ENCODE measurements around the gene AGAP1.

DNA sequence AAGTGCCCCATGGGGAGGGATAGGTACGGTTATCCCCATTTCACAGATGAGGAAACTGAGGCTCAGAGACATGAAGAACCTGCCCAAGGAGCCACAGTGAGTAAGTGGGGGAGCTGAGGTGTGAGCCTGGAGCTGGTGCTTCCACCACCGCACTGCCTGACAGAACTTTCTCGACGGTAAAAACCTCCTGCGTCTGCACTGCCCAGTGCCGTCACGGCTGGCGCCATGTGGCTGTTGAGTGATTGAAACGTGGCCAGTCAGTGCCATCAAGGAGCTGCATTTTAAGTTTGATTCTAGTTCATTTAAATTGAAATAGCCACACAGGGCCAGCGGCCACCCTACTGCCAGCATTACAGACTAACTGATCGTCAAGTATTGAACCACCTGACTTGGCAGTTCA lies 217.1 kb downstream of the AGAP1 start:
- TF ChIP-seq, protein P1, sequence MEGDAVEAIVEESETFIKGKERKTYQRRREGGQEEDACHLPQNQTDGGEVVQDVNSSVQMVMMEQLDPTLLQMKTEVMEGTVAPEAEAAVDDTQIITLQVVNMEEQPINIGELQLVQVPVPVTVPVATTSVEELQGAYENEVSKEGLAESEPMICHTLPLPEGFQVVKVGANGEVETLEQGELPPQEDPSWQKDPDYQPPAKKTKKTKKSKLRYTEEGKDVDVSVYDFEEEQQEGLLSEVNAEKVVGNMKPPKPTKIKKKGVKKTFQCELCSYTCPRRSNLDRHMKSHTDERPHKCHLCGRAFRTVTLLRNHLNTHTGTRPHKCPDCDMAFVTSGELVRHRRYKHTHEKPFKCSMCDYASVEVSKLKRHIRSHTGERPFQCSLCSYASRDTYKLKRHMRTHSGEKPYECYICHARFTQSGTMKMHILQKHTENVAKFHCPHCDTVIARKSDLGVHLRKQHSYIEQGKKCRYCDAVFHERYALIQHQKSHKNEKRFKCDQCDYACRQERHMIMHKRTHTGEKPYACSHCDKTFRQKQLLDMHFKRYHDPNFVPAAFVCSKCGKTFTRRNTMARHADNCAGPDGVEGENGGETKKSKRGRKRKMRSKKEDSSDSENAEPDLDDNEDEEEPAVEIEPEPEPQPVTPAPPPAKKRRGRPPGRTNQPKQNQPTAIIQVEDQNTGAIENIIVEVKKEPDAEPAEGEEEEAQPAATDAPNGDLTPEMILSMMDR (IDR thresholded peaks at IDR 0.05), result no peak
- TF ChIP-seq EP300 (IDR thresholded peaks at IDR 0.05) (no peak), POLR2A (IDR thresholded peaks at IDR 0.05) (no peak)

All from sigmoid colon (tissue), 4 donors.